HG03565 (cell line): Measurements from ENCODE around the gene PLD4.
"Not testable (repeated sequence)": the region's sequence is repeated elsewhere in the genome, so short reads cannot be mapped to it uniquely, and the experiment has no call there.

Source experiments
- ATAC-seq: cut with Tn5 transposase; IDR thresholded peaks from one replicate; pipeline ENCODE4 v1.9.1; 2021; ENCODE audit warnings: mild to moderate bottlenecking, moderate library complexity; ENCODE audit not compliant: unreplicated experiment

PLD4 gene

DNA sequence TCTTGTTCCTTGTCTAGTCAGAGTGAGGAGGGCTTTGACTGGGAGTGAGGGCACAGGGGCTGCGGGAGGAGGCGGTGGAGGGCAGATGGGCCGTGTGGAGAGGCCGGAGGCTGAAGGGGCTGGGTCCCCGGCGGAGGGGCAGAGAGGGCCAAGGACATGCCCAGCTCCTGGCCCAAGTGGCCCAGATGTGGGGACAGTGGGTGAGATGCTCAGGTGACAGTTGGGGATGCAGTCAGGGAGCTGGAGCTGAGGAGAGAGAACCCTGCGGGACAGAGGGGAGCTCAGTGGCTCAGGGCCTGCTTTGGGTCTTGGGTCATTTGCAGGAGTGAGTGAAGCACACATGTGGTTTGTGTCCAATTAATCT is 26.5 kb upstream of the PLD4 start:
- ATAC-seq, result no peak

- no peak for ATAC-seq
Observed at GRCh38 chr14:104898870-104899510, 25.7 kb upstream of the PLD4 start.

GRCh38 chr14:104899781-104900180 is 24.9 kb upstream of the PLD4 start:
- no peak for ATAC-seq

DNA sequence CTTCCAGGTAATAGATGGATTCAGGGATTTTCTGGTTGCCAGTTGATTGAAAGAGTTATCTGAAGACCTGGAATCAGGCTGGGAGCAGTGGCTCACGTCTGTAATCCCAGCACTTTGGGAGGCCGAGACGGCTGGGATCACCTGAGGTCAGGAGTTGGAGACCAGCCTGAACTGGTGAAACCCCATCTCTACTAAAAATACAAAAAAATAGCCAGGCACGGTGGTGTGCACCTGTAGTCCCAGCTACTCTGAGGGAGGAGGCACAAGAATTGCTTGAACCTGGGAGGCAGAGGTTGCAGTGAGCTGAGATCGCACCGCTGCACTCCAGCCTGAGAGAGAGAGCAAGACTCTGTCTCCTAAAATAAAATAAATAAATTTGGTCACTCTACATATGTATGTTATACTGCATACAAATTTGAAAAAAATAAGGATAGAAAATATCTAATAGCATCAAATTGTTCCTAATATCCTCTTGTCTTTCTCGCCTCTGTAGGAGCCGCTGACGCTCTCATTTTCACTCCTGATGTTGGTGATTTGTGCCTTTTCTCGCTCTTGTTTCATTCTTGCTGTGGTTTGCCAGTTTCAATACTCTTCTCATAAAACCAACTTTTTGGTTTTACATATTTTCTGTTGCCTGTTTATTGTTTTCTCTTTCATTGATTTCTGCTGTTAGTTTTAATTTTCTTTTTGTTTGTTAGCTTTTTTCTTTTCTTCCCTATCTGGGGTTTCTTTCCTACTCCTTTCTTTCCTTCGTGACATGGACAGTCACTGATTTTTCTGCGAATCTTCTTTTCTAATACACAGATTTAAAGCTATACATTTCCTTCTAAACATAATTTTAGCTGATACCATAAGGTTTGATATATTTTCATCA is 23.8 kb upstream of the PLD4 start:
- ATAC-seq, result no peak

- no peak for ATAC-seq
Observed at GRCh38 chr14:104903990-104904389, 20.7 kb upstream of the PLD4 start.

DNA sequence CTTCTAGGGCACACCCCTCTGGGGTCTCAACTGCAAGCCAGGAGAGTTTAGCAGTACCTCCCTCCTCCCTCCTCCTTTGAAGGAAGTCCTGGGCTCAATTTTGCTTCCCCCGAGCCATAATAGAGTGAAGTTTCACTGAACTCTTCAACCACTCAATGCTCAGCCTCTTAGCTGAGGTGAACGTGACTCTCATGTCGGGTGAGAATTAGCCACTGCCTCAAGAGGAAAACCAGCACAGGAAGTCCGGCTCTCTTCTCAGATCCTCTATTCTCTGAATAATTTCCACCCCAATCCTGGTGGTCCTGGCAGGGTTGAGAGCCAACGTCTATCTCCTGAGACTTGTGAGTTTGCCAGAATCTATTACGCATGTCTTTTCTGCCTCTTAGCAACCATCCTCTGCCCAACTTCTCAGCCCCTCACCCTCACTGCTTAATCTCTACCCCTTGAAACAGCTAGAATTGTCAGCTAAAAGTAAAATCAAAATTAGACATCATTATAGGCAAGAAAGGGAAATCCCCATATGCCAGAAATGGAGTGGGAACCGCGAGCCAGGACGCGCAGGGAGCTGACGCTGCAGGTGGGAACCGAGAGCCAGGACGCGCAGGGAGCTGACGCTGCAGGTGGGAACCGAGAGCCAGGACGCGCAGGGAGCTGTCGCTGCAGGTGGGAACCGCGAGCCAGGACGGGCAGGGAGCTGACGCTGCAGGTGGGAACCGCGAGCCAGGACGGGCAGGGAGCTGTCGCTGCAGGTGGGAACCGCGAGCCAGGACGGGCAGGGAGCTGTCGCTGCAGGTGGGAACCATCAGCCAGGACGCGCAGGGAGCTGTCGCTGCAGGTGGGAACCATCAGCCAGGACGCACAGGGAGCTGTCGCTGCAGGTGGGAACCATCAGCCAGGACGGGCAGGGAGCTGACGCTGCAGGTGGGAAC is 19.8 kb upstream of the PLD4 start:
- not testable (repeated sequence) for ATAC-seq

DNA sequence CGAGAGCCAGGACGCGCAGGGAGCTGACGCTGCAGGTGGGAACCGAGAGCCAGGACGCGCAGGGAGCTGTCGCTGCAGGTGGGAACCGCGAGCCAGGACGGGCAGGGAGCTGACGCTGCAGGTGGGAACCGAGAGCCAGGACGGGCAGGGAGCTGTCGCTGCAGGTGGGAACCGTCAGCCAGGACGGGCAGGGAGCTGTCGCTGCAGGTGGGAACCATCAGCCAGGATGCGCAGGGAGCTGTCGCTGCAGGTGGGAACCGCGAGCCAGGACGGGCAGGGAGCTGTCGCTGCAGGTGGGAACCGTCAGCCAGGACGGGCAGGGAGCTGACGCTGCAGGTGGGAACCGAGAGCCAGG is 19.1 kb upstream of the PLD4 start:
- ATAC-seq, result not testable (repeated sequence)

DNA sequence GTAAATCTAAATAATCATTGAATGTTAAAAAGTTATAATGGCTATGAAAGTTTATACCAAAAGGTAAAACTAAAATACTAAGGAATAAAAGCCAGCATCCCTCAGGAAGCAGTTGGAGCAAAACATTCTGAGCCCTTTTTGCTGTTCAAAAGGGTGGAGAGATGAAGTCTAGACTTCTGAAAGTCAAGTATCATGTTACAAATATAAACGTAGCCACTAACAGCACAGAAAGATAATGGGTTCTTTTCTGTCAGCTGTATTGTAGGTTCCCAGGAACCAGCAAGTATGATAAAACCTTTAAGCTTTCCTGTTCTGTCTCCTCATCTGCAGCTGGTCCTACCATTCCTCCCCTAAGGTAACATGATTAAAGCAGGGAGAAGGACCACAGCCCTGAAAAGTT is 16.4 kb upstream of the PLD4 start:
- no peak for ATAC-seq

DNA sequence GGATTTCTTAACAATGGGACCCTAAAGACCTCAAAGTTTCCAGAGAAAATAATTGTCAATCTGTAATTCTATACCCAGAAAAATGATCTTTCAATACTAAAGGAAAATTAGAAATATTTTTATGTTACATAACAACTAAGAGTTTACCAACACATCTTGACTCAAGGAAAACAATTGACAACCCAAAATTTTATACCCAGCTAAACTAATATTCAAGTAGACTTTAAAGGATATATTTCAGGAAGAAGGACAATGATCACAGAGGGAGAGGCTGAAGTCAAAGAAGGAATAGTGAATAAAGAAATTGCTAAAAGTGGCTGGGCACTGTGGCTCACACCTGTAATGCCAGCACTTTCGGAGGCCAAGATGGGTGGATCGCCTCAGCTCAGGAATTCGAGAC is 12.6 kb upstream of the PLD4 start:
- ATAC-seq, result no peak

DNA sequence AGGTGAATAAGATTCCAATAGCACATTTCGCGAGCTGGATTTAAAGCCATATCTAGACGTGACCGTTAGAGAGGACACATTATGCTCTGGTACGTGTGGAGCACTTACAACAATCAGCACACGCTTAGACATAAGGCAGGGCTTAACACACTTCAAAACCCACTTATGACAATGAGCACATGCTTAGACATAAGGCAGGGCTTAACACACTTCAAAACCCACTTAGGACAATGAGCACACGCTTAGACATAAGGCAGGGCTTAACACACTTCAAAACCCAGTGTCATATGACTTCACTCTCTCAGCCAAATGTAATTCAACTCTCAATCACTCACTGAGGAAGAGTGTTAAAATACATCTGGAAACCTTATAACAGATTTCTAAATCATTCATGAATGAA is 11.2 kb upstream of the PLD4 start:
- no peak for ATAC-seq

DNA sequence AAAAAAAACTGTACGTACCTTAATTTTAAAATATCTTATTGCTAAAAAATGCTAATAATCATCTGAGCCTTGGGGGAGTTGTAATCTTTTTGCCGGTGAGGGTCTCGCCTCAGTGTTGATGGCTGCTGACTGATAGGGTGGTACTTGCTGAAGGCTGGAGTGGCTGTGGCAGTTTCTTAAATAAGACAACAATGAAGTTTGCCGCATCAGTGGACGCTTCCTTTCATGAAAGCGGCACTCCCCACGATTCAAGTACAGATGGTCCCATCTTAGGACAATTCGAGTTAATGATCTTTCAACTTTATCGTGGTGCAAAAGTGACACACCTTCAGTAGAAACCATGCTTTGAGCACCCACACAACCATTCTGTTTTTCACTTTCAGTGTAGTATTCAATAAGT is 7.6 kb upstream of the PLD4 start:
- no peak for ATAC-seq

DNA sequence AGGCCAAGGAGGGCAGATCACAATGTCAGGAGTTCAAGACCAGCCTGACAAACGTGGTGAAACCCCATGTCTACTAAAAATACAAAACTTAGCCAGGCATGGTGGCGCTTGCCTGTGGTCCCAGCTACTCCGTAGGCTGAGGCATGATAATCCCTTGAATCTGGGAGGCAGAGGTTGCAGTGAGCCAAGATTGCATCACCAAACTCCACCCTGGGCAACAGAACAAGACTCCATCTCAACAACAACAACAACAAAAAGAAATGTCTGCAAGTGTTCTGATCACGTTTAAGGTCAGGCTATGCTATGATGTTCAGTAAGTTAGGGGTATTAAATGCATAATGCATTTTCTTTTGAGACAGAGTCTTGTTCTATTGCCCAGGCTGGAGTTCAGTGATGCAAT is 6.7 kb upstream of the PLD4 start:
- ATAC-seq, result no peak

- ATAC-seq, result not testable (repeated sequence)
Observed at GRCh38 chr14:104919152-104919992, 5.3 kb upstream of the PLD4 start.

GRCh38 chr14:104919993-104920315 is 4.7 kb upstream of the PLD4 start:
- no peak for ATAC-seq

GRCh38 chr14:104923640-104924420 is 849 bp upstream of the PLD4 start:
- no peak for ATAC-seq

- ATAC-seq, result no peak
Observed at GRCh38 chr14:104925214-104925854, 655 bp downstream of the PLD4 start.

DNA sequence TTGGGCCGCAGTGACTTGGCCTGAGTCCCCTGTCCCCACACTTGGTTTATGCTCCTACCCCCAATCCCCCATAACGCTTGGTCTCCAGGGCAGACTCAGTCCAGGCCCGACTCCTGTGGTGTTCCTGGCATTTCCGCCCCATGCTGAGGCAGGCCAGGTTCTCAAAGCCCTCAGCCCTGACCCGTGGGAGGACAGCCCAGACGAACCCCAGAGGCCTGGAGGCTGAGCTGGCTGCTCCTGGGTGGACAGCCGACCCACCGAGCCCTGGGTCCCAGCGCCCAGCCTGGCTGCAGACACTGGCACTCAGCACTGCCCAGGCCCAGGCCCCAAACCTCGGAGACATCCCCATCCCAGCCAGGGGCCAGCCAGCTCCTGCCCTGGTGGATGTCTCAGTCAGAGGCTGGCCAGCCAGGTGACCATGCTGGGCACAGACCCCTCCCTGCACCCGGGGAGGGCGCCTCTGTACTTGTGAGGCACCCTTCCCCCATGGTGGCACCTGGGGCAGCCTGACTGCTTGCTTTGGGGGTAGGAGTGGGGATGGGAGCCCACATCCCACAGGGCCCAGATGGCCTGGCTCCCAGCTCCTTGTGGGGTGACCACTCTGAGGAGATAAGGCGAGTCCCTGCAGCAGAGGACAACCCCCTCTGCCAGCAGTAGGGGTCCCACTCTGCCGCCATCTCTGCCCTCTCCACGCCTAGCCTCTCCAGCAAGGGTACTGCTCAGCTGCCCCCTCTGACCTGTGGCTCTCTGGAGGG is 1.4 kb downstream of the PLD4 start:
- no peak for ATAC-seq

DNA sequence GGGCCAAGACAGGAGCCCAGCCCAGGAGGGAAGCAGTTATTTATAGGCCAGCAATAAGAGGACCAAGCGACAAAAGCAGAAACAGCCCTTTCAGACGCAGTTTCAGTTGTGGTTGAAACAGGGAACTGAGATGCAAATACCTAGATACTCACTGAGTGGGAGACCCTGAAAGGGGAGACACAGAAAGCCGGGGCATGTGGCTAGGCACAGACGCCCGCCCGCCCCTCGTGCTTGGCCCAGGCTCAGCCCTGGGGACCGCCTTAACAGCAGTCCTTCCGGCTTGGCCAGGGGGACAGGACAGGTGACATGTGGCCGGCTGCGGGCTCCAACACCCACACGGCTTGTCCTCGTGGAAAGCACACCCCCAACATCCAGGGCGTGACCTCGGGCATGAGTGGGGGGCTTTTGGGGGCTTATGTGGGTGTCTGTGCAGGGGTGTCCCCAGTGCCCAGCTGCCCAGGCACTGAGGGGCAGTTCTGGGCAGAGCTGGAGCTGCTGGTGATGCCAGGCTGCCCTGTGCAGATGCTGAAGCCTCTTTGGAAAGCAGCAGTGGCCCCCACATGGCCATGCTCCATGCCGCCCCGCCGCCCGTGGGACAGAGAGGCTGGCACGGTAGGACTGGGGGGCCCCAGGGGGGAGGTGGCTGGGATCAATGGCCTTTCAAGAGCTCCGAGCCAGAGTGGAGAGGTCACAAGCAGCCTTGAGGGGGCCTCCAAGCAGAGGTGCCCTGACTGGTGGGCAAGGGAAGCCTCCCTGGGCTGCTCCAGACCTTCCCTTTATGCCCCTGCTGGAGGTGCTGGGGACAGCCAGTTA is 2.1 kb downstream of the PLD4 start:
- ATAC-seq, result peak; percentile 70
